ENCODE data around the gene ADRA1B. TPM values are rescaled to one million over a fixed set of nuclear protein-coding genes. Genes with fewer than 3 reads are reported as not detected.

Gene ADRA1B
- total RNA-seq, 2 experiments from 2014 or later = not detected

GRCh38 chr5:160018945-160019625 is 102.8 kb downstream of the ADRA1B start:
- CTCF ChIA-PET = interaction anchor here (3.8 kb wide), 1 partner anchor 9 kb away, joined by 30 read pairs; the partner anchor contains the start of gene TTC1
- Mint-ChIP-seq H3K4me3 (no peak overlapping the region), H3K27ac (no peak overlapping the region), H3K27me3 (ENCODE audit: low read depth) (no peaks in the 10 kb centered on the region), H3K36me3 (ENCODE audit: low read depth) (peaks cover 7% of the 10 kb centered on the region), H3K9me3 (no peaks in the 10 kb centered on the region), H3K4me1 (ENCODE audit: low read depth) (peaks cover 14% of the 10 kb centered on the region)
- DNase-seq = no peak
- intact Hi-C loops (cut with micrococcal nuclease) = no loop called here

DNA sequence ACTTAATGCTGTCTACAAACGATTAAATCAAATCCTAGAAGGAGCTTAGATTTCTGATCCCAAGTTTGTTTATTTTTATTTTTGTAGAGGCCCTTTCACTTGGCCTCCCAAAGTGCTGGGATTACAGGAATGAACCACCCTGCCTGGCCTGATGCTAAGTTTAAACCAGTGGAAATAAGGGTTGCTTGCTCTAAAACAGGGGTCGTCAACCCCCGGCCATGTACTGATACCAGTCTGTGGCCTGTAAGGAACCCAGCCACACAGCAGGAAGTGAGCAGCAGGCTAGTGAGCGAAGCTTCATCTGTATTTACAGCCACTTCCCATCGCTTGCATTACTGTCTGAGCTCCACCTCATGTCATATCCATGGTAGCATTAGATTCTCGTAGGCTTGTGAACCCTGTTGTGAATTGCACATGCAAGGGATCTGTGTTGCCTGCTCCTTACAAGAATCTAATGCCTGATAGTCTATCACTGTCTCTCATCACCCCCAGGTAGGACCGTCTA is 104.0 kb downstream of the ADRA1B start:
- peaks cover 18% of the 10 kb centered on the region for H3K4me1 Mint-ChIP-seq (ENCODE audit: low read depth)
- intact Hi-C loops (cut with micrococcal nuclease) = no loop called here

GRCh38 chr5:160020964-160021363 is 104.7 kb downstream of the ADRA1B start:
- CTCF ChIA-PET = interaction anchor here (0.7 to 3.8 kb wide), 11 partner anchors 8 to 203 kb away, joined by 3 to 30 read pairs (median 4); partner anchors contain the start of gene TTC1
- Mint-ChIP-seq H3K4me3 (no peak overlapping the region), H3K36me3 (ENCODE audit: low read depth) (peaks cover 11% of the 10 kb centered on the region), H3K4me1 (ENCODE audit: low read depth) (peaks cover 22% of the 10 kb centered on the region), H3K27ac (no peak overlapping the region), H3K27me3 (ENCODE audit: low read depth) (no peaks in the 10 kb centered on the region), H3K9me3 (no peaks in the 10 kb centered on the region)
- no peak for DNase-seq
- intact Hi-C loops (cut with micrococcal nuclease) = loop anchor here (1.0 kb wide), 4 partner anchors 98 to 370 kb away; partner anchors contain the start of gene PWWP2A

More for the DNA sequence above, 104.0 kb downstream of the ADRA1B start:
- Mint-ChIP-seq H3K9me3 (no peaks in the 10 kb centered on the region), H3K27ac (no peak overlapping the region), H3K27me3 (ENCODE audit: low read depth) (no peaks in the 10 kb centered on the region), H3K36me3 (ENCODE audit: low read depth) (peaks cover 7% of the 10 kb centered on the region), H3K4me3 (no peak overlapping the region)
- CTCF ChIA-PET = interaction anchor here (1.2 to 3.8 kb wide), 2 partner anchors 10 to 33 kb away, joined by 4 to 30 read pairs; partner anchors contain the start of gene TTC1
- DNase-seq = no peak

DNA sequence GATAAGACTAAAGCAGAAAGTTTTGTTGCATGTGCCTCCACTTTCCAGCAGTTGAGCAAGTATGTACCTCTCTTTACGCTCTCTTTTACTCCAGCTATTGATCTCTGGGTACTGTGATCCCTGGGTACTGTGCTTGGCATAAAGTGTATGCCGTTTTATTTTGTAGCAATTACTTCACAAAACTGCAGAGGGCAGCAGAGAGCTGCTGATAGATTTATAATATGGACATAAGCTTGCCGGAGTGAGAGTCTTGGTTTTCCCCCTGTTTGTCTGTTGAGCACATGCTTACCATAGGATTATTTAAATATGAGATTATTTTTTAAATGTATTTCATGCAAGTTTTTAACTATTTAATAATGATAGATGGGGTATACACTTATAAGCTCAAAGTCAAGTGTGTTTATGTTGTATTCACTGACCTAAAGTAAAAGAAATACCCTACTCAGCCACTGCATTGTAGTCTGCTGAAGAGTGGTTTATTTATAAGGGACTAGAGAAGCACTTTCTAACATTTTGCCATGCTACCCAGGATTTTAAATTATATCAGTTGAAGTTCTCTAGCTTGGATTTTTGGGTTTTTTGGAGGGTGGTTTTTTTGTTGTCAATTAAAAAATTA is 105.7 kb downstream of the ADRA1B start:
- Mint-ChIP-seq H3K27ac (no peak overlapping the region), H3K9me3 (no peaks in the 10 kb centered on the region), H3K36me3 (ENCODE audit: low read depth) (peaks cover 11% of the 10 kb centered on the region), H3K4me1 (ENCODE audit: low read depth) (peaks cover 24% of the 10 kb centered on the region), H3K4me3 (no peak overlapping the region), H3K27me3 (ENCODE audit: low read depth) (no peaks in the 10 kb centered on the region)
- CTCF ChIA-PET = interaction anchor here (0.5 to 3.8 kb wide), 38 partner anchors 9 to 1325 kb away, joined by 3 to 49 read pairs (median 4); partner anchors contain the start of gene TTC1
- DNase-seq = peak; percentile 70
- intact Hi-C loops (cut with micrococcal nuclease) = loop anchor here (1.0 kb wide), 5 partner anchors 13 to 369 kb away; partner anchors contain the start of genes PWWP2A and TTC1

Other genes starting within 250 kb of the ADRA1B start
- 10 to 100 TPM; 46.0 to 47.1 TPM for gene TTC1, start 92.7 kb downstream of the ADRA1B start, total RNA-seq
- gene PWWP2A, start 203.0 kb downstream of the ADRA1B start, total RNA-seq = 10 to 100 TPM; 14.8 to 15.8 TPM